ENCODE data around the gene CHKB. TPM values are rescaled to one million over a fixed set of nuclear protein-coding genes. Genes with fewer than 3 reads are reported as not detected.

CHKB gene
- total and polyA plus RNA-seq, 2 of the 8 experiments (the other 6 are each of a cell fraction or from before 2014, with no cell fraction given): 27.9 to 42.2 TPM

- H4K5ac ChIP-seq (ENCODE audit: insufficient read length, low read depth, low read length): no peak overlapping the region
- H3K23ac ChIP-seq (ENCODE audit: insufficient read length): no peak overlapping the region
- H4K91ac ChIP-seq (replicated peaks; ENCODE audit: insufficient read length, low read length): no peak overlapping the region
- H3K4me3 ChIP-seq (ENCODE audit: extremely low read depth in 1 of 4, insufficient read depth in 2 of 4, low read depth in 3 of 4, low read length in 4 of 4): no peak overlapping the region
- no peak overlapping the region for H3K4ac ChIP-seq (replicated peaks; ENCODE audit: insufficient read length, low read depth, low read length)
- H2BK20ac ChIP-seq (ENCODE audit: low read length): no peak overlapping the region
- peaks cover 3 to 4% of the 10 kb centered on the region in 2 experiments for H4K20me1 ChIP-seq (replicated peaks in 1 of 2; ENCODE audit: control insufficient read depth in 1 of 2, insufficient read depth in 2 of 2, low read length in 2 of 2)
- no peak overlapping the region for H2BK12ac ChIP-seq (ENCODE audit: low read depth, low read length)
- H3K79me2 ChIP-seq (ENCODE audit: control insufficient read depth in 1 of 2, insufficient read depth in 2 of 2, low read length in 2 of 2): no peaks in the 10 kb centered on the region
- CTCF ChIA-PET (ENCODE audit: partially characterized antibody): interaction anchor here (0.7 to 1.6 kb wide), 3 partner anchors 10 to 44 kb away, joined by 3 to 5 read pairs (median 5); partner anchors contain the start of gene SYCE3
- H3K56ac ChIP-seq (replicated peaks; ENCODE audit: insufficient read length, low read depth, low read length): no peak overlapping the region
- H3K18ac ChIP-seq (ENCODE audit: extremely low read depth, low read length): no peak overlapping the region
- no peaks in the 10 kb centered on the region for H3K79me1 ChIP-seq (ENCODE audit: low read depth, low read length)
- H3K9ac ChIP-seq (replicated peaks in 1 of 4; ENCODE audit: extremely low read depth in 1 of 4, low read depth in 3 of 4, low read length in 3 of 4): no peak overlapping the region
- no peak overlapping the region for H4K8ac ChIP-seq (ENCODE audit: extremely low read depth, insufficient read depth, low read length)
- no peak overlapping the region for H2BK120ac ChIP-seq (replicated peaks; ENCODE audit: low read depth, low read length)
- no peak for DNase-seq (ENCODE audit: low read depth in 1 of 2, low spot score in 2 of 2)
- POLR2A ChIA-PET (ENCODE audit: partially characterized antibody): interaction anchor here (1.2 kb wide), 1 partner anchor 9 kb away, joined by 3 read pairs; no protein-coding TSS in a partner anchor
- 76% methylated on average over 3 of the region's 3 CpGs; no CpG with 5 or more reads in 1 of the 2 experiments for WGBS, 2 experiments (ENCODE audit: extremely low coverage in 1 of 2, insufficient coverage in 1 of 2, insufficient read length in 1 of 2, insufficient replicate concordance in 2 of 2, low coverage in 1 of 2, low lambda C conversion rate in 2 of 2, missing lambda C conversion rate in 1 of 2)
- H2BK5ac ChIP-seq (ENCODE audit: low read depth, low read length): no peak overlapping the region
- no peak for FAIRE-seq
- no peak overlapping the region for H2BK15ac ChIP-seq (ENCODE audit: low read length)
- peaks cover 0 to 3% (median 0%) of the 10 kb centered on the region in 4 experiments; a peak in 1 of 7 replicates for H3K4me1 ChIP-seq (replicated peaks in 1 of 4; ENCODE audit: control insufficient read depth in 3 of 4, insufficient read depth in 4 of 4, low read length in 3 of 4)
- no peak overlapping the region for H3K27ac ChIP-seq (ENCODE audit: low read depth, low read length)
- H3K14ac ChIP-seq (ENCODE audit: insufficient read length): no peak overlapping the region
- H2AFZ ChIP-seq (ENCODE audit: low read length): no peak overlapping the region
- H3K23me2 ChIP-seq (ENCODE audit: low read depth, low read length): no peaks in the 10 kb centered on the region; the same call in 1 of the 2 replicates
- H2AK5ac ChIP-seq (ENCODE audit: low read depth, low read length): no peak overlapping the region
- no peak overlapping the region for H3K4me2 ChIP-seq (ENCODE audit: insufficient read depth in 1 of 2, low read depth in 2 of 2, low read length in 2 of 2)
- TF ChIP-seq CTBP2 (IDR thresholded peaks at IDR 0.05; ENCODE audit: borderline replicate concordance, insufficient read depth, insufficient read length, low read length) (no peak), SIN3A (conservative IDR thresholded peaks at IDR 0.05 in 1 of 2, IDR thresholded peaks at IDR 0.05 in 1 of 2; ENCODE audit: low read depth in 1 of 2, low read length in 2 of 2) (no peak), EZH2 (IDR thresholded peaks at IDR 0.05; ENCODE audit: low read depth, low read length, severe bottlenecking) (no peak), CHD1 (IDR thresholded peaks at IDR 0.05; ENCODE audit: low read depth, low read length) (no peak), CBX8 (IDR thresholded peaks at IDR 0.05; ENCODE audit: borderline replicate concordance, low read depth, low read length) (no peak), TEAD4 (IDR thresholded peaks at IDR 0.05; ENCODE audit: low read depth, low read length) (no peak), KDM1A (IDR thresholded peaks at IDR 0.05; ENCODE audit: borderline replicate concordance, low read length) (no peak), SP1 (IDR thresholded peaks at IDR 0.05; ENCODE audit: low read depth, low read length) (no peak), JUN (IDR thresholded peaks at IDR 0.05; ENCODE audit: low read depth, low read length) (no peak), RXRA (IDR thresholded peaks at IDR 0.05; ENCODE audit: insufficient read depth, low read depth, low read length) (no peak), BACH1 (IDR thresholded peaks at IDR 0.05; ENCODE audit: low read length) (no peak), GTF2F1 (IDR thresholded peaks at IDR 0.05; ENCODE audit: borderline replicate concordance, low read depth, low read length) (no peak), POU5F1 (IDR thresholded peaks at IDR 0.05; ENCODE audit: low read depth, low read length) (no peak)
- no peaks in the 10 kb centered on the region for H3K9me3 ChIP-seq (ENCODE audit: insufficient read depth in 2 of 2, low read depth in 1 of 2, low read length in 1 of 2)
- H3K36me3 ChIP-seq (ENCODE audit: control insufficient read depth in 2 of 4, insufficient read depth in 4 of 4, low read length in 3 of 4): no peaks in the 10 kb centered on the region
- peaks cover 7 to 29% (median 11%) of the 10 kb centered on the region in 4 experiments; a peak in 6 of 7 replicates for H3K27me3 ChIP-seq (replicated peaks in 1 of 4; ENCODE audit: control insufficient read depth in 3 of 4, extremely low read depth in 1 of 4, insufficient read depth in 3 of 4, low read length in 3 of 4)
Observed at GRCh38 chr22:50595189-50595588, 12.5 kb upstream of the CHKB start.
